ENCODE measurements around the gene SRGAP1.

DNA sequence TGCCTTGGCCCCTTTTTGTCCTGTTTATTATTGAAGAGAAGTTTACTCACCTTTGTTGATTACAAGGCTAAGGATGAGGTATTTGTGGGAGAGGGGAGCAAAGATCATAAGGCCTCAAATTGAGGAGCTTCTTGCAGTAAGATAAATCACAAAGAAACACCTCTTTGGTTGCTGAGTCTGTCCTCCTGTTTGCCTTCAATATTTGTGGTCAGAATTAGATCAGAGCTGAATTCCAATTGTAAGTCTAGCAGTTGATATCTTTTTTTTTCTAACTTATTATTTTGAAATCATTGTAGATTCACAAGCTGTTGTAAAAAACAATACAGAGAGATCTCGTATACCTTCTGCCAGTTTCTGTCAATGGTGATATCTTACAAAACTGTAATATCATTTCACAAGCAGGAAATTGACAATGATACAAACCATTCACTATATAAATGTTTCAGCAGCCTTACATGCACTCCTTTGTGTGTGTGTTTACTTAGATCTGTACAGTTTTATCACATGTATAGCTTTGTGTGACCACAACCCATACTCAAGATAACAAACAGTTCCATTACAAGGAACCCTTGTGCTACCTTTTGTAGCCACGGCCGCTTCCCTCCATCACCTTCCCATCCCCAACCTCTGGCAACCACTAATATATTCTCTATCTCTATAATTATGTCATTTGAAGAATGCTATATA, 280.2 kb downstream of the SRGAP1 start:
- TF ChIP-seq, protein P1, sequence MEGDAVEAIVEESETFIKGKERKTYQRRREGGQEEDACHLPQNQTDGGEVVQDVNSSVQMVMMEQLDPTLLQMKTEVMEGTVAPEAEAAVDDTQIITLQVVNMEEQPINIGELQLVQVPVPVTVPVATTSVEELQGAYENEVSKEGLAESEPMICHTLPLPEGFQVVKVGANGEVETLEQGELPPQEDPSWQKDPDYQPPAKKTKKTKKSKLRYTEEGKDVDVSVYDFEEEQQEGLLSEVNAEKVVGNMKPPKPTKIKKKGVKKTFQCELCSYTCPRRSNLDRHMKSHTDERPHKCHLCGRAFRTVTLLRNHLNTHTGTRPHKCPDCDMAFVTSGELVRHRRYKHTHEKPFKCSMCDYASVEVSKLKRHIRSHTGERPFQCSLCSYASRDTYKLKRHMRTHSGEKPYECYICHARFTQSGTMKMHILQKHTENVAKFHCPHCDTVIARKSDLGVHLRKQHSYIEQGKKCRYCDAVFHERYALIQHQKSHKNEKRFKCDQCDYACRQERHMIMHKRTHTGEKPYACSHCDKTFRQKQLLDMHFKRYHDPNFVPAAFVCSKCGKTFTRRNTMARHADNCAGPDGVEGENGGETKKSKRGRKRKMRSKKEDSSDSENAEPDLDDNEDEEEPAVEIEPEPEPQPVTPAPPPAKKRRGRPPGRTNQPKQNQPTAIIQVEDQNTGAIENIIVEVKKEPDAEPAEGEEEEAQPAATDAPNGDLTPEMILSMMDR (optimal IDR thresholded peaks at IDR 0.05 in 1 of 3, IDR thresholded peaks at IDR 0.05 in 1 of 3, conservative IDR thresholded peaks at IDR 0.05 in 1 of 3; ENCODE audit: extremely low read depth in 1 of 3, insufficient read depth in 2 of 3, low read length in 3 of 3): no peak
- TF ChIP-seq EZH2 (IDR thresholded peaks at IDR 0.05; ENCODE audit: low read length): no peak
